ENCODE measurements around the gene WSCD2. TPM values are rescaled to one million over a fixed set of nuclear protein-coding genes. Genes with fewer than 3 reads are reported as not detected.

Gene WSCD2
- total RNA-seq, 2 experiments from 2014 or later = not detected

GRCh38 chr12:108099073-108099472, 30.0 kb upstream of the WSCD2 start:
- H3K9me3 Mint-ChIP-seq = no peaks in the 10 kb centered on the region
- H3K4me1 Mint-ChIP-seq = no peaks in the 10 kb centered on the region
- DNase-seq = no peak
- H3K4me3 Mint-ChIP-seq = no peak overlapping the region
- ChIA-PET POLR2A (no interaction called here), CTCF (no interaction called here)
- H3K27me3 Mint-ChIP-seq = peaks cover 8% of the 10 kb centered on the region
- H3K27ac Mint-ChIP-seq = no peak overlapping the region
- H3K36me3 Mint-ChIP-seq (ENCODE audit: low read depth) = no peaks in the 10 kb centered on the region

- Mint-ChIP-seq H3K9me3 (no peaks in the 10 kb centered on the region), H3K36me3 (ENCODE audit: low read depth) (no peaks in the 10 kb centered on the region), H3K27me3 (peaks cover 7% of the 10 kb centered on the region), H3K4me1 (no peaks in the 10 kb centered on the region), H3K4me3 (no peak overlapping the region), H3K27ac (no peak overlapping the region)
- ChIA-PET CTCF (no interaction called here), POLR2A (interaction anchor here (0.7 kb wide), 1 partner anchor 8 kb away, joined by 3 read pairs; no protein-coding TSS in a partner anchor)
- no peak for DNase-seq
Observed at GRCh38 chr12:108099778-108100489, 29.2 kb upstream of the WSCD2 start.

DNA sequence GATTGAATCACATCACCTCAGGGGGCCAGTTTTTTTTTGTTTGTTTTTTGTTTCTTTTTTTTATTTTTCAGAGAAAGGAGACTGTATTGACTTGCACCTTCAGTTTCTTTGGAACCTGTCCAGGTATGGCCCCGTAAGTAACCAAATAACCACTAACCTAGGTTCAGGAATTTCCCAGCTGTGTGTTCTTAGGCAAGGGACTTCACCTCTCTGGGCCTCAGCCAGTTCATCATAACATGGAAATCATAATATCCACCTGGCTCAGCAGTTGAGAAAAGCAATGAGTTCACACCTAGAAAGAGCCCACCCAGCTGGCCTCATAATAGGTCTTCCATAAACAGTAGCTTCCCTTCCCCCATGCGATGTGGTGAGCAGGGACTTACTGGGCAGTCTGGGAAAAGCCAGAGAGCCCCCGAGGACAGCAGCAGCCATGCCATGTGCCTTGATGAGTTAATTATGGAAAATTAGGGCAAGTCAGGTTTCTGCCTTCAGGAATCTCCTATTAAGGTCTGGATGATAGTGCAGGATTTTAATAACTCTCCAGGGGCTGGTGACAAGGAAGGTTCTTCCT, 27.4 kb upstream of the WSCD2 start:
- Mint-ChIP-seq H3K4me3 (no peak overlapping the region), H3K4me1 (no peaks in the 10 kb centered on the region), H3K36me3 (ENCODE audit: low read depth) (no peaks in the 10 kb centered on the region), H3K9me3 (no peaks in the 10 kb centered on the region), H3K27me3 (peaks cover 5% of the 10 kb centered on the region), H3K27ac (no peak overlapping the region)
- no peak for DNase-seq
- ChIA-PET CTCF (no interaction called here), POLR2A (no interaction called here)

DNA sequence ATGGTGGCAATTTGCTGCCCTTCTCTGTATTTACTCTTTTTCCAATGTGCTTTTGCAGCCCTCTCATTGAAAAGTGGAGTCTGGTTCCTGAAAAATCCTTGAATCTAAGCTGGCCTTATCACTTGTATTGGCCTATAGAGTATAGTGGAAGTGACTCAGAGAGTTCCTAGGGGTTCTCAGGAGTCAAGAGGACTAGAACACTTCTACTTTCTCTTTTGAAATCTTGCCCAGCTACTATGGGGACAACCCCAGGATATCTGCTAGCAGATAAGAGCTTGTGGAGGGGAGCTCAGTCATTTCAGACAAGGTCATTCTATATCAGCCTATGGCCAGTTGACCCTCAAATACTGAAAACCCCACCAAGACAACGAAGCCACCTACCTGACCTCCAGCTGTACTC, 26.7 kb upstream of the WSCD2 start:
- DNase-seq = no peak
- POLR2A ChIA-PET = no interaction called here
- no peaks in the 10 kb centered on the region for H3K4me1 Mint-ChIP-seq
- H3K36me3 Mint-ChIP-seq (ENCODE audit: low read depth) = no peaks in the 10 kb centered on the region
- no peaks in the 10 kb centered on the region for H3K9me3 Mint-ChIP-seq
- H3K27ac Mint-ChIP-seq = no peak overlapping the region
- H3K27me3 Mint-ChIP-seq = peaks cover 5% of the 10 kb centered on the region
- CTCF ChIA-PET = interaction anchor here (0.7 to 1.1 kb wide), 2 partner anchors 16 to 66 kb away, joined by 3 read pairs; no protein-coding TSS in a partner anchor
- no peak overlapping the region for H3K4me3 Mint-ChIP-seq

DNA sequence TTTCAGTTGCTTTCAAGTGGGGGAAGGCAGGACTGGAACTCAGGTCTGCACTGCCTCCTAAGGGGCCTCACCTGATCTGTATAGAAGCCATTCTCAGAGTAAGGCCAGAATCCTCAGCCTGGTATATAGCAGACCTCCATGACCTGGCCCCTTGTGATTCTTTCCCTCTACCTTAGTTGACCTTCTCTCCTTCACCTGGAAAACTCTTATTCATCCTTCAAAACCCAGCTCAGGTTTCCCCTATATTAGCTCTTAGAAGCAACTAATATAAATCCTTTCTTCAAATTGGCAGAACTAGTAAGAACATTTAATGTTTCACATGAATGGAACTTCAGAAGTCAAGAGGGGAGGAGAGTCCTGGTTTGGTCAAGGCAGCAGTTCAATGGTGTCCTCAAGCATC, 26.0 kb upstream of the WSCD2 start:
- CTCF ChIA-PET = interaction anchor here (1.1 kb wide), 1 partner anchor 15 kb away, joined by 3 read pairs; no protein-coding TSS in a partner anchor
- H3K27me3 Mint-ChIP-seq = peaks cover 5% of the 10 kb centered on the region
- H3K4me1 Mint-ChIP-seq = no peaks in the 10 kb centered on the region
- no peak overlapping the region for H3K4me3 Mint-ChIP-seq
- DNase-seq = no peak
- H3K27ac Mint-ChIP-seq = no peak overlapping the region
- H3K9me3 Mint-ChIP-seq = no peaks in the 10 kb centered on the region
- POLR2A ChIA-PET = no interaction called here
- no peaks in the 10 kb centered on the region for H3K36me3 Mint-ChIP-seq (ENCODE audit: low read depth)

DNA sequence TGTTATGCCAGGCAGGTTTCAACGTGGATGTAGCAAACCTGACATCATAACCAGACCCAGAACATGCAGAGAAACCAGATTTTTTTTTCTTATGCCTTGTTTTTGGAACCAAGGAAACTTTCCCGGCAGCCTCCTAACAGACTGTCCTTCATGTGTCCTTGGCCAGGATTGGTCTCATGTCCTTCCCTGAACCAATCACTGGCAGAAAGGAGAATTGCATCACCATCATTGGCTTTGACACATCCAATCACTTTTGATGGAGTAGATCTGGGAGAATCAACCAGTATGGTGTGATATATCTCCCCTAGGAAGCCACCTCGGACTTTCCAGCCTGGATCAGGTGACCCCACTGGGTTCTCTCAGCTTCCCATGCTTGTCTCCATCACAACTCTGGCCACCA, 25.6 kb upstream of the WSCD2 start:
- ChIA-PET CTCF (interaction anchor here (1.1 kb wide), 1 partner anchor 15 kb away, joined by 3 read pairs; no protein-coding TSS in a partner anchor), POLR2A (no interaction called here)
- no peaks in the 10 kb centered on the region for H3K36me3 Mint-ChIP-seq (ENCODE audit: low read depth)
- H3K4me1 Mint-ChIP-seq = no peaks in the 10 kb centered on the region
- peaks cover 5% of the 10 kb centered on the region for H3K27me3 Mint-ChIP-seq
- H3K4me3 Mint-ChIP-seq = no peak overlapping the region
- no peak for DNase-seq
- H3K9me3 Mint-ChIP-seq = no peaks in the 10 kb centered on the region
- H3K27ac Mint-ChIP-seq = no peak overlapping the region

DNA sequence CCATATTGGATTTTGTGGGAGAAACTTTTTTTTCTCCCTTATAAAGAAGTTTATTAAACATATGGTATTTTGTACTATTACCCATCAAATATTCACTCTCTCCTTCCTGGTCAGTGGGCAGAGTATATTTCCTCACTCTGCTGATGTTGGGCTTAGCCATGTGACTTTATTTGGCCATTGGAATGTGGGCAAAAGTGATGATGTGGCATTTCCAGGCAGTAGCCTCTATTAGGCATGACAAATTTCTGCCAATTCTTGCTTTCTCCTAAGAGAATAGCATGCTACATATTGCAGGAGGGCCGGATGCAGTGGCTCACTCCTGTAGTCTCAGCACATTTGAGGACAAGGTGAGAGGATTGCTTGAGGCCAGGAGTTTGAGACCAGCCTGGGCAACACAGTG, 24.4 kb upstream of the WSCD2 start:
- no peak for DNase-seq
- Mint-ChIP-seq H3K9me3 (no peaks in the 10 kb centered on the region), H3K27ac (no peak overlapping the region), H3K27me3 (peaks cover 5% of the 10 kb centered on the region), H3K4me3 (no peak overlapping the region), H3K4me1 (no peaks in the 10 kb centered on the region), H3K36me3 (ENCODE audit: low read depth) (no peaks in the 10 kb centered on the region)
- ChIA-PET CTCF (no interaction called here), POLR2A (no interaction called here)

DNA sequence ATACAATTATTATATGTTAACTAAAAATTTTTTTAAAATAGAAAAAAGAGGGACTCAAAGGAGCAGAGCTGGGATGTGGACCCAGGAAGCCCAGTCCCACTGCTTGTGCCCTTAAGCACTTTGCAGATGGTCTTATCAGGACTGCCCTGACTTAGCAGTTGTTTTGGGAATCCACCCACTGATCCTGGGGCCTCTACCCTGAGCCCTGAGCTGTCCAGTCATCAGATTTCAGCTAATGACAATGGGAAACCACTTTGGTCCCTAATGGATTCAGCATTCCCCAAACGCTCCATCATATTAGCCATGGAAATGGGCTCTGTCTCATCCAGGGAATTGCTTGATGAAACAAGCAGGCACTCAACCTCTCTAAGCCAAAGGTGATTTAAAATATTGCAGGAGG, 22.5 kb upstream of the WSCD2 start:
- Mint-ChIP-seq H3K27ac (no peak overlapping the region), H3K27me3 (peaks cover 3% of the 10 kb centered on the region), H3K36me3 (ENCODE audit: low read depth) (no peaks in the 10 kb centered on the region), H3K4me1 (no peaks in the 10 kb centered on the region), H3K9me3 (no peaks in the 10 kb centered on the region), H3K4me3 (no peak overlapping the region)
- CTCF ChIA-PET = no interaction called here
- POLR2A ChIA-PET = no interaction called here
- no peak for DNase-seq

GRCh38 chr12:108107293-108107692, 21.8 kb upstream of the WSCD2 start:
- CTCF ChIA-PET = no interaction called here
- no peaks in the 10 kb centered on the region for H3K9me3 Mint-ChIP-seq
- no peak for DNase-seq
- POLR2A ChIA-PET = no interaction called here
- no peak overlapping the region for H3K4me3 Mint-ChIP-seq
- no peaks in the 10 kb centered on the region for H3K36me3 Mint-ChIP-seq (ENCODE audit: low read depth)
- H3K27ac Mint-ChIP-seq = no peak overlapping the region
- H3K27me3 Mint-ChIP-seq = peaks cover 3% of the 10 kb centered on the region
- no peaks in the 10 kb centered on the region for H3K4me1 Mint-ChIP-seq

DNA sequence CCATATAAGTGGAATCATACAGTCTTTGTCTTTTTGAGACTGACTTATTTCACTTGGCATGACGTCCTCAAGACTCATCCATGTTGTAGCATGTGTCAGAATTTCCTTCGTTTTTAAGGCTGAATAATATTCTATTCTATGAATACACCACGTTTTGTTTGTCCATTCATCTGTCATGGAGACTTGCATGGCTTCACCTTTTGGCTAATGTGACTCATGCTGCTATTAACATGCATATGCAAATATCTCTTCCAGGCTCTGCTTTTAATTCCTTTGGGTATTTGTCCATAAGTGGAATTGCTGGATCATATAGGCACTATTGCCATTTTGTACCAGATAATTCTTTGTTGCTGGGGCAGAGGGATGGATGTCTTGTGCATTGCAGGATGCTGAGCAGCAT, 19.6 kb upstream of the WSCD2 start:
- CTCF ChIA-PET = no interaction called here
- Mint-ChIP-seq H3K4me3 (no peak overlapping the region), H3K27ac (no peak overlapping the region), H3K27me3 (no peaks in the 10 kb centered on the region), H3K36me3 (ENCODE audit: low read depth) (no peaks in the 10 kb centered on the region), H3K9me3 (no peaks in the 10 kb centered on the region), H3K4me1 (no peaks in the 10 kb centered on the region)
- DNase-seq = no peak
- POLR2A ChIA-PET = no interaction called here

DNA sequence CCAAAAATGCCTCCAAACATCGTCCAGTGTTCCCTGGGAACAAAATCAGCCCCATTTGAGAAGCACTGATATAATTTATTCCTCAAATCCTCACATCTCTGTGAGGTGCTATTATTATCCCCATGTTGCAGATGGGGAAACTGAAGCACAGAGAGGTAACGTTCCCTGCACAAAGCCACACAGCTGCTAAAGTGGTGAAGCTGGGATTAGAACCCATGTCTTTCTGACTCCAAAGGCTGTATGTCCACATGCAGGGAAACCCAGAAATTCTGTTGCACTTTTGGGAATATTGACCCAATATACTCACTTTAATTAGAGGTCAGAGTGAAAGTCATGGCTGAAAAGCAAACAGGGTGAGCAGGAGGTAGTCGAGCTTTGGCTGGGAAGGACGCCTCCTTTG, 19.1 kb upstream of the WSCD2 start:
- CTCF ChIA-PET = no interaction called here
- no peak for DNase-seq
- H3K36me3 Mint-ChIP-seq (ENCODE audit: low read depth) = no peaks in the 10 kb centered on the region
- no peak overlapping the region for H3K27ac Mint-ChIP-seq
- peaks cover 2% of the 10 kb centered on the region for H3K27me3 Mint-ChIP-seq
- no peaks in the 10 kb centered on the region for H3K9me3 Mint-ChIP-seq
- no peak overlapping the region for H3K4me3 Mint-ChIP-seq
- POLR2A ChIA-PET = no interaction called here
- no peaks in the 10 kb centered on the region for H3K4me1 Mint-ChIP-seq

- Mint-ChIP-seq H3K27me3 (peaks cover 2% of the 10 kb centered on the region), H3K4me1 (no peaks in the 10 kb centered on the region), H3K36me3 (ENCODE audit: low read depth) (no peaks in the 10 kb centered on the region), H3K4me3 (no peak overlapping the region), H3K27ac (no peak overlapping the region), H3K9me3 (no peaks in the 10 kb centered on the region)
- DNase-seq = no peak
- CTCF ChIA-PET = interaction anchor here (0.9 kb wide), 1 partner anchor 10 kb away, joined by 3 read pairs; no protein-coding TSS in a partner anchor
- POLR2A ChIA-PET = no interaction called here
Observed at GRCh38 chr12:108110844-108111243, 18.2 kb upstream of the WSCD2 start.

DNA sequence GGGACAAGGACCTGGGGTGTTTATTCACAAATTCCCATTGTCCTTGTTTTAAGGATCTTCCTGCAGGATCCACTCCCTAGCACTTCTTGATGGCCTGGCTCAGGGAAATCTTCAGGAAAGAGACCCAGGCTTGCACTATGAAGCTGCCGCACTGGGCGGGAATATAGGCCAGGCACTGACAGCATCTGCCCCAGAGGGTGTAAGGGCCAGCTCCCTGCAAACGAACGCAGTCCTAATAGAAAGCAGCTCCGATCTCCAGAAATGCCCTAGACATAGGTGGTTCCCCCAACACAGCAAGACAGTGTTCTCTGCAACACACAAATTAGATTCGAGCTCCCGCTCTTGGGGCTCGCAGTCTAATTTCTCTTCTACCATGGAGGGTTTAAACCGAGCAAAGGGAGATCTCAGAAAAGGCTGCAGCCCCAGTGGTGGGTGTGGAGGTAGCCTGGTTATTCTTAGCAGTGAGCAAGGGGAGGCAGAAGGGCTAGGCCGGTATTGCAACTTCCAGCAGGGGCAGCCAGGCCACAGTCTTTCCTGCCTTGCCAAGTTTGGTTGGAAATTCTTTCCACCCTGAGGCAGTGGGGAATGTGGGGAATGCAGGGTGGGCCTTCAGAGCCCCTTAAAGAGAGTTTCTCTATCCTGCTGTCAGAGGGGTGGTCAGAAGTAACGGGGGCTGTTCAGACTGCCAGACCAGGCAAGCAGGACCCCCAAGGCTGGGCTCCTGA, 16.1 kb upstream of the WSCD2 start:
- no peaks in the 10 kb centered on the region for H3K4me1 Mint-ChIP-seq
- CTCF ChIA-PET = no interaction called here

More for the DNA sequence above, 16.1 kb upstream of the WSCD2 start:
- no peak overlapping the region for H3K4me3 Mint-ChIP-seq
- POLR2A ChIA-PET = no interaction called here
- H3K27me3 Mint-ChIP-seq = peaks cover 8% of the 10 kb centered on the region
- H3K9me3 Mint-ChIP-seq = no peaks in the 10 kb centered on the region
- no peaks in the 10 kb centered on the region for H3K36me3 Mint-ChIP-seq (ENCODE audit: low read depth)
- DNase-seq = no peak
- H3K27ac Mint-ChIP-seq = no peak overlapping the region

Measured in activated CD4-positive, alpha-beta T cell treated with anti-CD3 and anti-CD28 coated beads, Interleukin-2, amount 10 ng/mL, durations not matched to agents 7 days and 5 days (primary cell).